ENCODE data around the gene THUMPD1. TPM values are rescaled to one million over a fixed set of nuclear protein-coding genes. Genes with fewer than 3 reads are reported as not detected.
"Not testable (repeated sequence)": the region's sequence is repeated elsewhere in the genome, so short reads cannot be mapped to it uniquely, and the experiment has no call there.

THUMPD1 gene
- total RNA-seq, 1 experiment from 2014 or later: 27.2 TPM

- DNase-seq: no peak
- Histone ChIP-seq H3K4me1 (peaks cover 7% of the 10 kb centered on the region; the same call in 1 of the 2 replicates), H3K27me3 (replicated peaks; ENCODE audit: control insufficient read depth, insufficient read depth, low read length) (no peaks in the 10 kb centered on the region), H3K4me3 (ENCODE audit: low read depth, low read length) (no peak overlapping the region), H3K9me3 (no peaks in the 10 kb centered on the region), H3K36me3 (ENCODE audit: control insufficient read depth, insufficient read depth, low read length) (no peaks in the 10 kb centered on the region)
- intact Hi-C loops (cut with micrococcal nuclease; ENCODE audit: unreplicated experiment): no loop called here
- BruUV-seq (replicated peaks): no TSS peak
- ChIA-PET POLR2A (no interaction called here), CTCF (no interaction called here)
- Mint-ChIP-seq H3K4me1 (ENCODE audit: low read depth, unreplicated experiment) (no peaks in the 10 kb centered on the region), H3K27ac (ENCODE audit: unreplicated experiment) (no peak overlapping the region), H3K4me3 (ENCODE audit: unreplicated experiment) (no peak overlapping the region), H3K27me3 (ENCODE audit: insufficient read depth, unreplicated experiment) (no peaks in the 10 kb centered on the region), H3K9me3 (ENCODE audit: unreplicated experiment) (no peaks in the 10 kb centered on the region), H3K36me3 (ENCODE audit: insufficient read depth, unreplicated experiment) (peaks cover 5% of the 10 kb centered on the region)
- TF ChIP-seq CTCF (IDR thresholded peaks at IDR 0.05; ENCODE audit: insufficient read depth in 1 of 2, low read depth in 1 of 2, low read length in 1 of 2, severe bottlenecking in 1 of 2, unreplicated experiment in 1 of 2): no peak
These were observed 18.7 kb upstream of the THUMPD1 start for GRCh38 chr16:20760346-20760745.

GRCh38 chr16:20755799-20756198 is 14.2 kb upstream of the THUMPD1 start:
- H3K27ac Mint-ChIP-seq (ENCODE audit: unreplicated experiment); POLR2A ChIA-PET; H3K9me3 Mint-ChIP-seq (ENCODE audit: unreplicated experiment); H3K36me3 Mint-ChIP-seq (ENCODE audit: insufficient read depth, unreplicated experiment); H3K27me3 ChIP-seq (replicated peaks; ENCODE audit: control insufficient read depth, insufficient read depth, low read length); DNase-seq; H3K4me3 ChIP-seq (ENCODE audit: low read depth, low read length); BruUV-seq (replicated peaks); H3K9me3 ChIP-seq; H3K36me3 ChIP-seq (ENCODE audit: control insufficient read depth, insufficient read depth, low read length); H3K4me1 Mint-ChIP-seq (ENCODE audit: low read depth, unreplicated experiment); CTCF ChIA-PET; H3K4me1 ChIP-seq; intact Hi-C loops (cut with micrococcal nuclease; ENCODE audit: unreplicated experiment); H3K4me3 Mint-ChIP-seq (ENCODE audit: unreplicated experiment): not testable (repeated sequence)
- H3K27me3 Mint-ChIP-seq (ENCODE audit: insufficient read depth, unreplicated experiment): peaks cover 13% of the 10 kb centered on the region

DNA sequence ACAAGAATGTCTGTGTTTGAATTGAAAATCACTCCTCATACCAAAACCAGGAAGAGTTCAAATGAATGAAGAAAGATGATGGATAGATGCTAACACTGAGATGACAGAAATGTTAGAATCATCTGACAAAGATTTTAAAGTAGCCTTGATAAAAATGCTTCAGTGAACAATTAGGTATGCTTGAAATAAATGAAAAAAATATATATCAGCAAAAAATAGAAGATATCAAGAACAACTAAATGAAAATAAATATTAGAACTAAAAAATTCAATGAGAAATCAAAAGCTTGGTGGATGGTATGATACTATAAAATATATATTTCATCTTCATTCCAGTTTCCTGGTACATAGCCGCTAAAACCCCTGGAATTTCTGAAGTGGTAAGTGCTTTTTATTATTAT is 13.6 kb upstream of the THUMPD1 start:
- H3K27me3 ChIP-seq (replicated peaks; ENCODE audit: control insufficient read depth, insufficient read depth, low read length): no peaks in the 10 kb centered on the region
- H3K4me3 Mint-ChIP-seq (ENCODE audit: unreplicated experiment): no peak overlapping the region
- no peaks in the 10 kb centered on the region for H3K36me3 ChIP-seq (ENCODE audit: control insufficient read depth, insufficient read depth, low read length)
- no peaks in the 10 kb centered on the region for H3K9me3 ChIP-seq
- POLR2A ChIA-PET: interaction anchor here (0.6 kb wide), 1 partner anchor 440 kb away, joined by 3 read pairs; no protein-coding TSS in a partner anchor
- no peaks in the 10 kb centered on the region for H3K4me1 ChIP-seq
- peaks cover 13% of the 10 kb centered on the region for H3K27me3 Mint-ChIP-seq (ENCODE audit: insufficient read depth, unreplicated experiment)
- H3K4me3 ChIP-seq (ENCODE audit: low read depth, low read length): no peak overlapping the region
- H3K9me3 Mint-ChIP-seq (ENCODE audit: unreplicated experiment): no peaks in the 10 kb centered on the region
- no peak overlapping the region for H3K27ac Mint-ChIP-seq (ENCODE audit: unreplicated experiment)
- no peaks in the 10 kb centered on the region for H3K4me1 Mint-ChIP-seq (ENCODE audit: low read depth, unreplicated experiment)
- H3K36me3 Mint-ChIP-seq (ENCODE audit: insufficient read depth, unreplicated experiment): no peaks in the 10 kb centered on the region
- no peak for TF ChIP-seq CTCF (IDR thresholded peaks at IDR 0.05; ENCODE audit: insufficient read depth in 1 of 2, low read depth in 1 of 2, low read length in 1 of 2, severe bottlenecking in 1 of 2, unreplicated experiment in 1 of 2)
- no TSS peak for BruUV-seq (replicated peaks)
- DNase-seq: no peak
- CTCF ChIA-PET: no interaction called here
- intact Hi-C loops (cut with micrococcal nuclease; ENCODE audit: unreplicated experiment): no loop called here

GRCh38 chr16:20753727-20754126 is 12.1 kb upstream of the THUMPD1 start:
- no peaks in the 10 kb centered on the region for H3K4me1 Mint-ChIP-seq (ENCODE audit: low read depth, unreplicated experiment)
- no peaks in the 10 kb centered on the region for H3K9me3 Mint-ChIP-seq (ENCODE audit: unreplicated experiment)
- POLR2A ChIA-PET: no interaction called here
- peaks cover 13% of the 10 kb centered on the region for H3K27me3 Mint-ChIP-seq (ENCODE audit: insufficient read depth, unreplicated experiment)
- H3K36me3 ChIP-seq (ENCODE audit: control insufficient read depth, insufficient read depth, low read length): no peaks in the 10 kb centered on the region
- intact Hi-C loops (cut with micrococcal nuclease; ENCODE audit: unreplicated experiment): no loop called here
- no peaks in the 10 kb centered on the region for H3K4me1 ChIP-seq
- BruUV-seq (replicated peaks): no TSS peak
- CTCF ChIA-PET: no interaction called here
- no peak for TF ChIP-seq CTCF (IDR thresholded peaks at IDR 0.05; ENCODE audit: insufficient read depth in 1 of 2, low read depth in 1 of 2, low read length in 1 of 2, severe bottlenecking in 1 of 2, unreplicated experiment in 1 of 2)
- no peak overlapping the region for H3K4me3 ChIP-seq (ENCODE audit: low read depth, low read length)
- H3K27ac Mint-ChIP-seq (ENCODE audit: unreplicated experiment): no peak overlapping the region
- no peak for DNase-seq
- no peaks in the 10 kb centered on the region for H3K27me3 ChIP-seq (replicated peaks; ENCODE audit: control insufficient read depth, insufficient read depth, low read length)
- H3K9me3 ChIP-seq: no peaks in the 10 kb centered on the region
- no peaks in the 10 kb centered on the region for H3K36me3 Mint-ChIP-seq (ENCODE audit: insufficient read depth, unreplicated experiment)
- no peak overlapping the region for H3K4me3 Mint-ChIP-seq (ENCODE audit: unreplicated experiment)

Measured in Caco-2 (cell line).